Measurements from ENCODE around the gene KCNMB2.

- TF ChIP-seq EZH2 (IDR thresholded peaks at IDR 0.05; ENCODE audit: low read length) (no peak), CTCF (optimal IDR thresholded peaks at IDR 0.05 in 1 of 3, IDR thresholded peaks at IDR 0.05 in 1 of 3, conservative IDR thresholded peaks at IDR 0.05 in 1 of 3; ENCODE audit: extremely low read depth in 1 of 3, insufficient read depth in 2 of 3, low read length in 3 of 3) (no peak)
Measured at GRCh38 chr3:178845420-178846118, 309.3 kb downstream of the KCNMB2 start.

Measured in keratinocyte (primary cell).